ENCODE results near the gene MPP2. TPM values are rescaled to one million over a fixed set of nuclear protein-coding genes. Genes with fewer than 3 reads are reported as not detected.

The MPP2 gene
- total and polyA plus RNA-seq, 2 donors (not counting 3 experiments of a cell fraction or from before 2014, with no cell fraction given): 1.4 to 1.6 TPM

GRCh38 chr17:43875476-43876147 is 31.7 kb downstream of the MPP2 start:
- DNase-seq (ENCODE audit: low read depth, low spot score) (no peak), FAIRE-seq (no peak)
- Histone ChIP-seq H3K36me3 (ENCODE audit: control insufficient read depth in 2 of 2, extremely low read depth in 1 of 2, insufficient read depth in 2 of 2, low read length in 2 of 2) (no peaks in the 10 kb centered on the region), H3K4me1 (ENCODE audit: control insufficient read depth, extremely low read depth, insufficient read depth, low read length) (no peaks in the 10 kb centered on the region), H3K9ac (replicated peaks; ENCODE audit: extremely low read depth, insufficient read depth, low read length) (no peak overlapping the region), H3K27ac (ENCODE audit: insufficient read depth, low read depth, low read length) (no peak overlapping the region), H3K9me3 (replicated peaks; ENCODE audit: control insufficient read depth, insufficient read depth, low read length) (no peaks in the 10 kb centered on the region), H3K4me2 (ENCODE audit: insufficient read depth, low read length) (no peak overlapping the region), H3K9me1 (replicated peaks; ENCODE audit: control insufficient read depth, extremely low read depth, insufficient read depth, low read length) (no peaks in the 10 kb centered on the region), H3K27me3 (ENCODE audit: control insufficient read depth in 2 of 2, insufficient read depth in 2 of 2, low read length in 2 of 2) (peaks cover 4 to 8% of the 10 kb centered on the region in 2 experiments), H3K79me2 (ENCODE audit: control insufficient read depth, insufficient read depth, low read length) (no peaks in the 10 kb centered on the region), H2AFZ (ENCODE audit: low read depth, low read length) (no peak overlapping the region), H4K20me1 (replicated peaks; ENCODE audit: control insufficient read depth, extremely low read depth, insufficient read depth, low read length) (no peaks in the 10 kb centered on the region), H3K4me3 (replicated peaks in 1 of 3; ENCODE audit: insufficient read depth in 1 of 3, low read depth in 1 of 3, low read length in 3 of 3) (no peak overlapping the region)
- dilution Hi-C loops (cut with MboI; ENCODE audit: extremely low pct_ligation_motif_present, low sequenced_read_pairs) (no loop called here), intact Hi-C loops (cut with micrococcal nuclease) (no loop called here)
- POLR2A ChIA-PET: no interaction called here
- CTCF ChIA-PET: no interaction called here
- no TSS peak for BruUV-seq (replicated peaks)
- TF ChIP-seq JUN (IDR thresholded peaks at IDR 0.05; ENCODE audit: borderline replicate concordance, insufficient read depth, insufficient read length, low read depth) (no peak), MYC (IDR thresholded peaks at IDR 0.05; ENCODE audit: low read depth, low read length) (no peak), EZH2 (IDR thresholded peaks at IDR 0.05; ENCODE audit: borderline replicate concordance, low read depth, low read length, severe bottlenecking) (no peak), POLR2A (IDR thresholded peaks at IDR 0.05; ENCODE audit: low read depth, low read length) (no peak), GATA2 (IDR thresholded peaks at IDR 0.05; ENCODE audit: insufficient read depth, insufficient read length, low read depth, low read length) (no peak)
- TF ChIP-seq, protein P1, sequence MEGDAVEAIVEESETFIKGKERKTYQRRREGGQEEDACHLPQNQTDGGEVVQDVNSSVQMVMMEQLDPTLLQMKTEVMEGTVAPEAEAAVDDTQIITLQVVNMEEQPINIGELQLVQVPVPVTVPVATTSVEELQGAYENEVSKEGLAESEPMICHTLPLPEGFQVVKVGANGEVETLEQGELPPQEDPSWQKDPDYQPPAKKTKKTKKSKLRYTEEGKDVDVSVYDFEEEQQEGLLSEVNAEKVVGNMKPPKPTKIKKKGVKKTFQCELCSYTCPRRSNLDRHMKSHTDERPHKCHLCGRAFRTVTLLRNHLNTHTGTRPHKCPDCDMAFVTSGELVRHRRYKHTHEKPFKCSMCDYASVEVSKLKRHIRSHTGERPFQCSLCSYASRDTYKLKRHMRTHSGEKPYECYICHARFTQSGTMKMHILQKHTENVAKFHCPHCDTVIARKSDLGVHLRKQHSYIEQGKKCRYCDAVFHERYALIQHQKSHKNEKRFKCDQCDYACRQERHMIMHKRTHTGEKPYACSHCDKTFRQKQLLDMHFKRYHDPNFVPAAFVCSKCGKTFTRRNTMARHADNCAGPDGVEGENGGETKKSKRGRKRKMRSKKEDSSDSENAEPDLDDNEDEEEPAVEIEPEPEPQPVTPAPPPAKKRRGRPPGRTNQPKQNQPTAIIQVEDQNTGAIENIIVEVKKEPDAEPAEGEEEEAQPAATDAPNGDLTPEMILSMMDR (IDR thresholded peaks at IDR 0.05; ENCODE audit: extremely low read depth in 1 of 2, insufficient read depth in 1 of 2, low read depth in 1 of 2, low read length in 2 of 2): no peak
